CD4-positive, alpha-beta T cell treated with Interleukin-12 subunit alpha and Interleukin-12 subunit beta, for 1 hour (primary cell): ENCODE data around the gene OSGIN1.

ENCODE experiments used
- DNase-seq: peaks from one replicate; pipeline ENCODE4 v3.0.0-alpha.2; 2020

OSGIN1 gene

GRCh38 chr16:83952940-83953795 is at the start of gene OSGIN1:
Gene OSGIN1, plus strand, starts transcription at chr16:83953240. Its CDS starts 4,432 bp downstream, at chr16:83957672.
- peak; percentile 42 for DNase-seq

GRCh38 chr16:83903751-83904150 is 49.3 kb upstream of the OSGIN1 start:
- DNase-seq: no peak

GRCh38 chr16:83906683-83907082 is 46.4 kb upstream of the OSGIN1 start:
- no peak for DNase-seq

- DNase-seq: no peak
Observed at GRCh38 chr16:83907111-83907510, 45.9 kb upstream of the OSGIN1 start.

GRCh38 chr16:83907631-83908250 is 45.3 kb upstream of the OSGIN1 start:
- DNase-seq: no peak

GRCh38 chr16:83908798-83909197 is 44.2 kb upstream of the OSGIN1 start:
- DNase-seq: no peak

- DNase-seq: no peak
Observed at GRCh38 chr16:83911290-83911689, 41.8 kb upstream of the OSGIN1 start.

- DNase-seq: no peak
Observed at GRCh38 chr16:83912519-83913244, 40.4 kb upstream of the OSGIN1 start.

- no peak for DNase-seq
Observed at GRCh38 chr16:83913245-83913633, 39.8 kb upstream of the OSGIN1 start.

GRCh38 chr16:83914091-83914710 is 38.8 kb upstream of the OSGIN1 start:
- no peak for DNase-seq

- no peak for DNase-seq
Observed at GRCh38 chr16:83915081-83915480, 38.0 kb upstream of the OSGIN1 start.

GRCh38 chr16:83915491-83915890 is 37.5 kb upstream of the OSGIN1 start:
- no peak for DNase-seq

GRCh38 chr16:83917152-83918120 is 35.6 kb upstream of the OSGIN1 start:
- DNase-seq: no peak

GRCh38 chr16:83920894-83921491 is 32.0 kb upstream of the OSGIN1 start:
- no peak for DNase-seq

- no peak for DNase-seq
Observed at GRCh38 chr16:83923581-83924365, 29.3 kb upstream of the OSGIN1 start.

- no peak for DNase-seq
Observed at GRCh38 chr16:83924686-83925085, 28.4 kb upstream of the OSGIN1 start.

GRCh38 chr16:83925095-83925905 is 27.7 kb upstream of the OSGIN1 start:
- DNase-seq: no peak

- no peak for DNase-seq
Observed at GRCh38 chr16:83925957-83926725, 26.9 kb upstream of the OSGIN1 start.
